ENCODE data around the gene LRMDA.

Gene LRMDA

DNA sequence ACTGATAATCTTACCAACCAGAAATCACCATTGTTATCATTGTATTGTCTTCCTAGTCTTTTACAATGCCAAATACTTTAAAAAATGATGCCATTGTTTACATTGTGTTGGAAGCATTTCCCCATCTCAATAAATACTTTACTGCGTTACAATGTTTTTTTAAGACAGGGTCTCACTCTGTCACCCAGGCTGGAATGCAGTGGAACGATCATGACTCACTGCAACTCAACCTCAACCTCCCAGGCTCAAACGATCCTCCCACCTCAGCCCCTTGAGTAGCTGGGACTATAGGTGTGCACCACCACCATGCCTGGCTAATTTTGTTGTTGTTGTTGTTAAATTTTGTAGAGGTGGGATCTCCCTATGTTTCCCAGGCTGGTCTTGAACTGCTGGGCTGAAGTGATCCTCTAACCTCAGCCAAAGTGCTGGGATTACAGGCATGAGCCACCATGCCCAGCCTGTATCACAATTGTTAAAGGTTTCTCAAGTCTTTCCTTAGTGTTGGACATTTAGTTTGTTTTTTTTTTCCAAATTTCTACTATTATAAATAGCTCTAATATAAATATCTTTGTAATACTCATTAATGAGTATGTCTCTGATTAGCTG lies 13.5 kb downstream of the LRMDA start:
- no peak for DNase-seq (ENCODE audit: low read depth in 3 of 3)

DNA sequence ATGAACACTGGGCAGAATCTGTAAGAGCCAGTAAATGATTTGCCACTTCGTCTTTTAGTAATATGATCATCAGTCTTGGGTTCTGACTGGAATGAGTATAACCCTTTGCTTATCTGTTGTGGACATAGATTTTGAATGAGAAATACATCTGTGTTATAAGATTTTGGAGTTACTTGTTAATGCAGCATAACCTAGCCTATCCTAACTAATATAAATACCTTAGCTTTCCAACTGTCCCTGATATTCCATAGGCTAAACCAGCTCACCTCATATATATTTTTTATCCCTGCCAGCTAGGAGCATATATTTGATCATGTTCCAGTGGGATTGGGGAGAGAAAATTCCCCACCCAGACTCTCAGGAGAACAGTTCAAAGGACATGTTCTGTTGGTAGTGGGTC lies 15.1 kb downstream of the LRMDA start:
- DNase-seq (ENCODE audit: low read depth in 3 of 3): no peak

DNA sequence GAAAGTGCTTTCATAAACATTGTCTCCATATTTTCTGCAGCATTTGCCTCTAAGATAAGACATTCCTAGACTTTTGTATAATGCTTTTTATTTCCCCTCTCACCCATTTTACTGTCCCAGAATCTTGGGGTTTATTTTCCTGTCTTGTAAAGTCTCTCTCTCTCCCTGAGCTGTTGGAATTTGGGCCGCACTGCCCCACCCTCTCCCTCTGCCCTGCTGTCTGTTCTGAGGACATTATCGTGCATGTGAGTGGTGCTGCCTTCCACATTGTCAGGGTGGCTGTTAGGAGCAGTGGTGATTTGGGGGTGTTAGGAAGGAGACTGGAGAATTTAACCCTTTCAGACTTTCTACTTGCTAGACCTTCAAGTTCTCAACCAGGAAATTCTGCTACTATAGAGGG lies 16.7 kb downstream of the LRMDA start:
- no peak for DNase-seq (ENCODE audit: low read depth in 3 of 3)

DNA sequence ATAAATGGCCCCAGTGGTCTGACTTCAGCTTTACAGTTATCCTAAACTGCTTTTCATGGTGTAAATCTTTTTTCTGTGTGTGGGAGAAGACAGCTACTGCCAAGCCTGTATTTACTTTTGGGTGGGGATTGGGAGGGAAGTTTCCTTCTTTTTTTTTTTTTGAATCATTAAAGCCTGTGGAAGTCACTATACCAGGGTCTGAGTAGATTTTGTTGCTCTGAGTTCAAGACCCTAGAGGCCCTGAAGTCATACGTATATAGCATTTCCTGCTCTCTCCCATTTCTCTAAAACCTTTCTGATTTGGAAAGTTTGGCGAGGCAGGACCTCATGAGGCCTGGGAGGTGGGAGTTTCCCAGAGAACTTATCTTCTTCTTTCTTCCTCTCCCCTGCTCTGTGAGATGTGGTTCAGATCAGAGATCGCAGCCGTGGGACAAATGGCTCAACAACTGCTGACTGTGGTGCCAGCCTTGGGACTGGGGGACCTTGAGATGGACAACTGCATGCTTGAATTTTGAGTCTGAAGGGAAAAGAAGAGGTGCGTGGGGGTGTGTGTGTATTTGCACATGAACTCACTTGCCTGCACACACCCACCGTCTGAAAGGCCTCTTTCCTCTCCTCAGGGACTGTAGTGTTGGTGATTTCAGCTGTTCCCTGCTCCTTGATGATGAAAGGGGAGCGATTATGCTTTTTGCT lies 18.1 kb downstream of the LRMDA start:
- no peak for DNase-seq (ENCODE audit: low read depth in 3 of 3)

DNA sequence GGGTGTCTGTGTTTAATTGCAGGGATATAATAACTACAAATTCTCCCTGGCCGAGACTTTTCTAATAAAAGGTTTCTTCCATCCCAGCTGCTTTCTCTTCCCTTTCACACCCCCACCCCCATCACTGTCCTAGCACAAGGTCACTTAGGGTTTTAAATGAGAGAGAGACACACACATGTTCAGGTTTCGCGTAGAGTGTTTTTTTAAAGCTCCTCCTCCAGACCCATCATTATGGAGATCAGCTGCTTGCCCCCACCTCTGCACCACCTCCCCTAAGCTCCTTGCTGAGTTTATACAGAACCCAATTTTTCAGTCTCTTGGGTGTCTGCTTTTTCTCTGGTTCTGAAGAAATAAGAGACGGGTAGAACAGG lies 18.6 kb downstream of the LRMDA start:
- no peak for DNase-seq (ENCODE audit: low read depth in 3 of 3)

DNA sequence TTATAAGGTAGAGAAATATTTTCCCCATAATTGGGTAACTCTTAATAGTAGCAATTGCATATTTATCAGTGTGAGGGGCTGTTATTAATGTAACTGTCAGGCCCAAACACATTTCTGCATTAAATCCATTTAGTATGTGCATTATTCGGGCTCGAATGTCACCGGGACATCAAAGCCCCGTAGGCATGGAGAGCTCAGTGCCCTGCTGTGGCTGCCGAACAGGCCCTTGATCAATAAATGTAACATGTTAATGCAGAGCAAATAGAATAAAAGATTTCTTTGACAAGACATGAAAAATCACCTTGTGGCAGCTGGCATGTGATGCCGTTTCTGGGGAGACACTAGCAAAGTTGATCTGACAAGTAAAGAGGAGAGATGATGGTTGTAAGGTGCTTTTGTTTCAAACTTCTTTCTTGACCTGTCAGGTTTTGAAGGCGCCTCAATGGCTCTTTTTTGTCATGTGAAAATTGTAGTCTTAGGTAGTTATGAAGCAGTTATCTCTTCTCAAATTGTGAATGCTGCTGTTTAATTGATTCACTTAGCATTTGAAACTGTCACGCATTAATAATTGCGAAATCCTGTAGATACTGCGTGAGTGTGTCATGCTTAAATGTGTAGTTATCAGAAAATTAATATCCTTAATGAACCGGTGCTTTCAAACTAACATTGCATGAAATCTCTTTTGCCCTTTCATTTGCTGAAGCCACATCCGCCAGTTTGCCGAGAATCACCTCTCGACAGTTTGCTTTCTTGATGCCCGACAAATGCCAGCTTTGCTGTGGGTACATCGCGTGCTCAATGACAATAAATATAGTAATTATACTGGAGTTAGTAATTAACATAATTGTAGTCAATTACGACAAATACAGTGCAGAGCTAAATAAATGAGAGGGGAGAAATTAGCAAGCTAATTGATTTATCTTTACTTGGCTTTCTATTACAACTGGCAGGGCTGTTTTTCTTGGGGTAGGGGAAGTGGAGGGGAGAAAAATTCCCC lies 19.5 kb downstream of the LRMDA start:
- DNase-seq (ENCODE audit: low read depth in 3 of 3): no peak

DNA sequence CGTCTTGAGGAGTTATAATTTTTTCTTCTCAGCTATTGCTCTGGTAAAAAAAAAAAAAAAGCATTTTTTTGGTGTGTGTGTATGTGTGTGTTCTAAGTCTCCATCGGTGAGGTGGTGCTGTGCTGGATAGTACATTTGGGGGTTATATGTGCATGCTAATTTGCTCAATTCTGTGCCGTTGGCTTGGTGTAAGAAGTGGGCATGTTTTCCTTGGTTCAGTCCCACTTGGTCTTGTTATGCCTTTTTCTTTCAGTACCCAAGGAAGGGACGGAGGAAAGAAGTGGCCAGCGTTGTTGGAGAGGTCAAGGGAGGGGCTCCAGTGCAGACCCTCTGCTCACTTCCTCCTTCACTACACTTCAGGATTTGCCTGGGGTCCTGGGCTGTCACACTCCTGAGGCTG lies 20.4 kb downstream of the LRMDA start:
- no peak for DNase-seq (ENCODE audit: low read depth in 3 of 3)

DNA sequence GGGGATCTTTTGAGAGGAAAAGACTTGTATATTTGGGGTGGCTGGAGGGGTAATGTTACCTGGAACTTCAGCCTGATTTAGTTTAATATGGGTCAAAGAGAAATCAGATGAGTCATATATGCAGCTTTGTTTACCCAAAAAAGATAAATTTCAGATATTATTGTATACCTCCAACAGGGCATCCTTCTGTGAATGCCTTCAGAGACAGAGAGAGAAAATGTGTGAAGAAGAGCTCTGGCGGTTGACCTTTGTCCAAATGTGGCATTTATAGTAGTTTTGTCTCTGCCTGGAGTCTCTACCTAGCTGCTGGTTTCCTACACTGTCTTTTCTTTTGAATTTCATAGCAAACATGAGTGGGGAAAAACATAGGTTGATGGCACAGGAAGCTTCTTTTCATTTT lies 21.6 kb downstream of the LRMDA start:
- no peak for DNase-seq (ENCODE audit: low read depth in 3 of 3)

DNA sequence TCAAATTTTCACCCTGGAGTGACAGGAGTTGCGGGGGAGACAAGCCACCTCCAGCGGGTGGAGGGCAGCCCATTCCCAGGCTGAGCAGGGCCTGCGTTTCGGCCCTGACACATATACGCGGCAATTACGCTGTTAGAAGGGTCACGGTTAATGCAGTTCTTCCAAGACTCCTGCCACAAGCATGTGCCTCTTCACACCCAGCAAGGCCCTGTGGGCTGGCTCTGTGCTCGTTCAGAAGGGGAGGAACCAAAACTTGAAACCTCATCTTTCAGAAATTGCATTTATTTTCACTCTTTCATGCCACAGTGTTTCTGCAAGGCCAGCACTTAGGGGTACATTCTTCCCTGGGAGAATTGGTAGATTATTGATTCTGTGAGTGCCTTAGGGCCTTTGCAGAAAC lies 24.7 kb downstream of the LRMDA start:
- DNase-seq (ENCODE audit: low read depth in 3 of 3): no peak

DNA sequence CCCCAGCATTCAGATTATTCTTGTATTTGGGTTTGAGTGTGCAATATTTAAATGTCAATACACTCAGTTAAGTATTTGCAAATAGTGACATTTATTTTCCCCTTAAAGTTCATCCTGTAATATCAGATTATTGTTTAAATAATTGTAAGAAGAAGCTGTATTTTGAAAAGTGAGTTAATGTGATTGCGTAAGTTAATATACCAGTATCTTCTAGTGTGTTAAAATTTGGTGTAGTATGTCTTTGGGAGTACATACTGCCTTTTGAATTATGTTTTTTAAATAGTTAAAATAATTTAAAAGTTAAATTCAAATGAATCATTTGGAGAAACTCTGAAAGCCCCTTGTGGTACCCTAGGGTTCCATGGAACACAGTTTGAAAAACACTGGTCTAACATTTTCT lies 28.6 kb downstream of the LRMDA start:
- DNase-seq (ENCODE audit: low read depth in 3 of 3): no peak

DNA sequence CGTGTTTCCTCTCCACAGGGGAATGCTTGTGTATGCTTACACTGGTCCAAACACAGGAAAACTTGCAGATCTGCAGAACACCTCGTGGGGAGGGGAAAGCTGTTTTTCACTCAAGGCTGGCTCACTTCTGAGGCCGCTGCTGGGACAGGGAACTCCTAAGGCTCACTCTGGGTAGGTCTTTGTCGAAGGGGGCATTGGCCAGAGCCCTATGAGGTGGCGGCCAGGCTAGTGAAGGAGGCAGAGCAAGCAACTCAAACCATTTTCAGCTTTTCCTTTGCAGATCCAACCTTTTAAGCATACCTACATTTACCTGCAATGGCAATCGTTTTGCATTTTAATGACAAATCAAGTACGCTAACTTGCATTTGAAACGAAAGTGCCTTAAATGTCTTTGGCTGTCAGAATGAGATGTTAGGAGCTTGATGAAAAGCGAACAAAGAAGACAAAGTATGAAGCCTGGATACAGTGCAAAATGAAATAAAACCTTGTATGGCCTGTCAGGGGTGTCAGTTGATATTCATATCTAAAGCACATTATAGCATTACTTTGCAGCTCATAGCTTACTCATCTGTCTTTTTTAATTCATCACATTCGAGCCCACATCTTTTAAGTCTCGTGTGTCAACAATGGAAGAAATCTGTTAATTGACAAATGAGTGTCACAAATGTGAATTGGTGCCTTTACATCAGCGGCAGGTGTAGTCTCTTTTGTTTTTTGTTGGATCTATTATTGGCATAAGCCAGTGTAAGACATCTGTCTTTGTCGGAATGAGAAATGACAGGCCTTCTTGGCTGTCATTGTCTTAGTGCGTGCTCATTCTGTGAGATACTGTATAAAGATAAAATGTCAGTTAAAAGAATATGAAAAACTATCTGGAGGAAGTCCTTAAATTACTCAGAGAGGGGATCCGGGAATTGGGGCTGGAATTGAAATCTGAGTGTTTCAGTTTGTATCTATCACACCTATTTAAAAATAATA lies 30.5 kb downstream of the LRMDA start:
- no peak for DNase-seq (ENCODE audit: low read depth in 3 of 3)

DNA sequence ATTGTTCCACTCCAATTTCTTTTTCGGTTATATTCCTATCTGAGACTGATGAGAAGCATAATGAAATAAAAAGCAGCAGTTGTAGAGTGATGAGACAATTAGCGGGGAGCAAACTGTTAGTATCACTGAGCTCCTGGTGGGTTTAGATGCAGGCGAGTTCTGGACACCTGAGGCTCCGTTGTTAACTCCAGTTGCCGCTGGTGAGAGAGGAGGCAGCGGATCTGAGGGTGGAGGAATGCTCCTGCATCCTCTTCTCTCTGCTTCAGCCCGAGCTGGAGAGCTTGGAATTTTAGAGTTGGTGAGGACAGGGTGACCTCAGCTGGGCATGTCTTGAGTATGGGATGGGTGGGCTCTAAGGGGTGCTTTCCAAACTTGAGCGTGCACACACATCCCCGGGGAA lies 31.4 kb downstream of the LRMDA start:
- DNase-seq (ENCODE audit: low read depth in 3 of 3): no peak

DNA sequence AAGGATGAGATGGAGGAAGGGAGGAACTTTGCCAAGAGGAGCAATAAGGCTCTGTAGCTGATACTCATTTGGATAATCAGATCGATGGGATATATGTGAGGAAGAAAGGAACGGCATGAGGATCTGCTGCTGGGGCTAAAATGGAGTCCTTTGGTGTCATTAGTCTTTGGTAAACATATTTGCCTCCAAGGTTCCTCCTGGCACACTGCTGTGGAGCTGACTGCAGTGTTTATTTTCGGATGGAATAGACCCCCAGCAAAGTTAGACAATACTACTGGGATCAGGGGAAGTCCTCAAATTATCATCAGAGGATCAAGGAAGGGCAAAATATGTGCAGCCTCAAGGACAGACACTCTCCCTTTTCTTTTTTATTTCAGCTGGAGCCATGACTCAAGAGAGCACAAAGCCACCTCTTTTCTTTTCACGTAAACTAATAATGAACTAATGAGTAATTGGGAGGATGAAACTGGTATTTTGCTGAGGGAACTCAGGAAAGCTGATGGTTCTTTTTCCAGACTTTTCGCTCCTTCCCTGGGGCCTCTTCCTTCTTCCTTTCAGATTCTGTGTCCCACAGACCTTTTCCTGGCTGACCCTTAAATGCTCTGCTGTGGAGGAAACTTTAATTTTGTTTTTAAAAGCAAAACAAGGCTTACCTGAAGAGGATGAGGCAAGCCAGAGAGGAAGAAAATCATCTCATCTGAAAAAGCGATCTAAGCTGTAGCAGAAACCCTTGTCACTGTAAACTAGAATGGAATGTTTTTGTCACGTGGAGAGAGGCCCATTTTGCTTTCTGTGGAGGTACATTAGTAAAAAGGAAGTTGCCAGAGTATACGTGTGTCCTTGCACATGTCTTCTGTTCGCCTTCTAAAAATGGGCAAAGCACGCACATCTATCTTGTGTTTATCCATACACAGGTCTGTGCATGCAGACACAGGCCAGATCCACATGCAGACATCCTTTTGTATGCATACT lies 33.3 kb downstream of the LRMDA start:
- DNase-seq (ENCODE audit: low read depth in 3 of 3): no peak

DNA sequence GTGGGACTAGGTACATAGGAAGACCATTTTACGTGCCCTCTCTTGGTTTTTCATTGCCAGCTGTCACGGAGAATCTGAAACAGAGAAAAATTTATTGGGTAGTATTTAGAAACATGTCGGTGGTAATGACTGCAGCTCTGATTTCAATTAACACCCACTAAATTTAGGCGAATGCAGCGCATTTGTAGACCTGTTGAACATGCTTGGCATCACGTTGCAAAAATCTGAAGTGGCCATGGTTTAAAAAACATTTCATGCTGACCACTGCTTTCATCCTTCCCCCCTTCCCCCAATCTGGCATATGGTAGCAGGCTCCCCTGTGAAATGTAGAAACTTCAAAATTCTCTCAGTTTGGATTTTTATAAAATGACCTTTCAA lies 34.0 kb downstream of the LRMDA start:
- no peak for DNase-seq (ENCODE audit: low read depth in 3 of 3)

DNA sequence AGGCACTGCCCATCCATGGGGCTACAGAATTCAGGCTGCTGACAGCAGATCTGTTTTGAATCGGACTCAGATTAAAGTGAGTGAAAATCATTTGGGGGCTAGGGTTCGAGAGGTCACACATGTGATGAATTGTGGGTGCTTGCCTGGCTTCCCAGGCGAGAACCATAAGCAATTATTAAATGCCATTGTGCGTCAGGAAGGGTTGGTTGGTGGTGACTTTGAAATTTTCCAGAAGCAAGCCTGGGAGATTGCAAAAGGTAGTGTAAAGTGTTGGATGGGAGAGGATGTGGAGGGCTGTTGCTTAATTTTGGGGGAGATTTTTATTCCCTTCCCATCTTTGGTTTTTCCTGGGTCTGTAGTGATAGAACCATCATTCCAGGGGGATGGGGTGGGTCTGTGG lies 34.6 kb downstream of the LRMDA start:
- DNase-seq (ENCODE audit: low read depth in 3 of 3): no peak

DNA sequence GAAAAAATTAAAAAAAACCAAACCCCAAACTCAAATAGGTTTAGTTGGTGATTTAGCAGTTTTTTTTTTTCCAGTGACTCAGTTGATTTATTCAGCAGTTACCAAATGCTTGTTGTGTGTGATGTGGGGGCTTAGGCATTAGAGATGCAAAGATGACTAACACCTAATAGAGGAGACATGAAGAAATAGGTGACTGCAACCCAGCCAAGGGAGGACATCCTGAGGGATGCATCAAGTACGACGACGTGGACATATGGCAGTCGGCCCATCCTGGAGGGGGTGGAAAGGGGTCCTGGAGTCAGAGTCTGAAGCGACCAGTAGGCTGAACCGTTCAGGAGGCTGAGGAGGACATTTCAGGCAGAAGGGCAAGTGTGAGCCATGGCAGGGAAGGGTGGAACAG lies 35.5 kb downstream of the LRMDA start:
- DNase-seq (ENCODE audit: low read depth in 3 of 3): no peak

DNA sequence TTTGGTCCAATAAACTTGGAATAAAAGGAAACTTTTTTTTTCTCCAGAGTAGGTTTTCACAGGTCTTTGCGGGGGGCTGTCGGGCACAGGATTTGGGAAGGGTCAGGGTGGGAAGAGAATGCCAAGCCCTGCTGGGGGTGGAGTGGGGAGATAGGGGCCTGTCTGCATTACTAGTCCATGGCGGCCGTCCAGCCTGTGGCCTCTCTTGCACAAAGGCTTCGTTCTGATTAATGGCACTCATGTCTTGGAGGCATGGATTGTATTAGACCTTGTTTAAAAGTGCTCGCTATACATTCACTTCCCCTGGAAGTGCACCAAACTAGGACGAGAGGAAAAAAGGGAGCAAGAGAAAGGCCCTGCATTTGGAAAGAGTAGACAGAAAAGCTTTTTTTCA lies 37.2 kb downstream of the LRMDA start:
- no peak for DNase-seq (ENCODE audit: low read depth in 3 of 3)

DNA sequence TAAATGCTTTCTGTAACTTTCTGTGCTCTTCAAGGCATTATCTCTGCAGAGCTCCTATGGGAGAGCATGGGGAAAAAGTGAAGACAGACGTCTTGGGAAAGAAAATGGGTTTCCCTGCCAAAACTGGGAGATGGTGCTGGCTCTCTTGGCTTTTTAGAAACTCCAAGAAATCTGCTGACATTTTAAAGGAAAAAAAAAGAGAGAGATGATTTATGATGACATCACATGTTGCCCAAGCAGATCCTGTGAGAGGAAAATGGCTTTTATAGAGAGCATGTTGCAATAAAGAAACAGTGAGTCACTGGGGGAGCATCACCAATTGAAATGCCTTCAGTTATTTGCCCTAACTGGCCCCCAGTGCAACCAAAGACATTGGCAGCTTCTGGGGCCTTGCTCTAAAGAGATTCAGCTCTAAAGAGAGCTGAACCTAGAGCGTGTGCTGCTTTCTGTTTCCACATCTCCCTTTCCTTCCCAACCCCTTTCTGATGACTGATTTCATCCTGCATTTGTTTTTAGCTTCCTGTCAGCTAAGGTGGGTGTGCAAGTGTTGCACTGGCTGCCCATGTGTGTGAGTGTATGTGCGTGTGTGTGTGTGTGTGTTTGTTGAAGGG lies 37.7 kb downstream of the LRMDA start:
- DNase-seq (ENCODE audit: low read depth in 3 of 3): no peak

DNA sequence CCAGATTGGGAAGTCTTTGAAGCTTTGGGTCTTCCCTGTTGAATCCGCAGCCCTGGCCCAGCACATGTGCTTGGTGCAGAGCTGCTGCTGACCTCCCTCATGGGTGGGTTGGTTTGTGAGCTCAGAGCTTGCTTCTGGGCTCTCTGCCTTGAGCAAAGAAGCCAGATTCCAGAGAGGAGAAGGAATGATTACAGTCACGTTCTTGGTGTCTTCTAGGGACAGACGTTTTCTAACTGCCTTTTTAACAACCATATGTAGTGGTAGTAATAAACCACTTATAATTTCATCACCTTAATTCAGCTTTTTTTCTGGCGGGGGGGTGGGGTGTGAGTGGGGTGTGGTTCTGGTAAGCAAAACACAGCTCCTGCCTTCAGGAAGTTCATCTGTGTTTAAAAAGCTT lies 39.5 kb downstream of the LRMDA start:
- no peak for DNase-seq (ENCODE audit: low read depth in 3 of 3)

DNA sequence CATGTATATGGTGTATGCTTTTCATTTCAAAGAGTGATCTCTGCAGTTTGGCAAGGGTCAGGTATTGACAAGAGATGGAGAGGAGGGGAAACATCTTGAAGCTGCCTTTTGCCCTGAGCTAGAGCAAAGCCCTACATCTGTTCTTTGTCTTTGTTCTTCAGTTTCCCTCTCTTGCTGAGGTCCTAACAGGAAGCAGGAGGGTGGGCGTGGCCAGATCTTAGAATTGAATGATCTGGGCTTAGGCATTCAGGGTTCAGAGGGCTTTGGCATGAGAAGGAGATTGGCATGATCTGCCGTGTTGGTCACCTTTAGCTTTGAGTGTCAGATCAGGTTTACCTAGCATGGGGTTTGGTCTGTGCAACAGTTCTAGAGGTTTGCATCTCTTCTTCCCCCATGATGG lies 41.3 kb downstream of the LRMDA start:
- DNase-seq (ENCODE audit: low read depth in 3 of 3): no peak
